WTC11 (cell line): Measurements from ENCODE around the gene FAT2. TPM values are rescaled to one million over a fixed set of nuclear protein-coding genes. Genes with fewer than 3 reads are reported as not detected.

ENCODE experiments used
- ATAC-seq: fragments of 200-7000 bp; cut with Tn5 transposase; 2 replicates; pipeline ENCODE4 v1.10.0; 2021; ENCODE audit warnings: mild to moderate bottlenecking, moderate library complexity
- CTCF ChIA-PET: fragments of 300-600 bp; sonication (Branson Sonifier 250); formaldehyde crosslinking; loops from one replicate; lab custom pipeline; 2021; ENCODE audit warnings: antibody characterized with exemption; lab: Charles Lee
- POLR2A ChIA-PET: fragments of 350-600 bp; sonication (Branson Sonifier 250); formaldehyde crosslinking; loops from one replicate; lab custom pipeline; 2021; ENCODE audit warnings: antibody characterized with exemption; lab: Charles Lee
- DNase-seq: peaks from one replicate; pipeline ENCODE4 v3.0.0; 2021; ENCODE audit warnings: low spot score
- H3K27ac Mint-ChIP-seq: 2 replicates; pipeline ENCODE4 v1.8.0; 2021; ENCODE audit warnings: mixed read lengths
- H3K27me3 Mint-ChIP-seq: 2 replicates; pipeline ENCODE4 v1.8.0; 2021; ENCODE audit warnings: low read depth, mild to moderate bottlenecking, moderate library complexity, mixed read lengths
- H3K36me3 Mint-ChIP-seq: 2 replicates; pipeline ENCODE4 v1.8.0; 2021; ENCODE audit warnings: mixed read lengths
- H3K4me1 Mint-ChIP-seq: 2 replicates; pipeline ENCODE4 v1.8.0; 2022; ENCODE audit warnings: mixed read lengths
- H3K4me3 Mint-ChIP-seq: 2 replicates; pipeline ENCODE4 v1.8.0; 2021; ENCODE audit warnings: mild to moderate bottlenecking, moderate library complexity, mixed read lengths
- H3K9me3 Mint-ChIP-seq: 2 replicates; pipeline ENCODE4 v1.8.0; 2021; ENCODE audit warnings: mixed read lengths
- AFF4 ChIP-seq: sonication (generic); formaldehyde crosslinking; IDR thresholded peaks from 2 replicates; pipeline ENCODE4 v1.8.1; 2023; ENCODE audit warnings: mild to moderate bottlenecking, missing genetic modification reagents, borderline replicate concordance
- ARID4B ChIP-seq: sonication (generic); formaldehyde crosslinking; IDR thresholded peaks from 2 replicates; pipeline ENCODE4 v1.8.0; 2023; ENCODE audit warnings: missing genetic modification reagents, mild to moderate bottlenecking, borderline replicate concordance
- ESRRA ChIP-seq: sonication (generic); formaldehyde crosslinking; IDR thresholded peaks from 2 replicates; pipeline ENCODE4 v1.8.1; 2022; ENCODE audit warnings: mild to moderate bottlenecking, missing genetic modification reagents, borderline replicate concordance
- NFE2L1 ChIP-seq: sonication (generic); formaldehyde crosslinking; IDR thresholded peaks from 2 replicates; pipeline ENCODE4 v1.8.1; 2023; ENCODE audit warnings: missing genetic modification reagents
- NR2C2 ChIP-seq: sonication (generic); formaldehyde crosslinking; IDR thresholded peaks from 2 replicates; pipeline ENCODE4 v1.8.0; 2022; ENCODE audit warnings: mild to moderate bottlenecking, missing genetic modification reagents
- NR3C1 ChIP-seq: sonication (generic); formaldehyde crosslinking; conservative IDR thresholded peaks from 2 replicates; pipeline ENCODE4 v1.8.1; 2023; ENCODE audit warnings: low read depth, mild to moderate bottlenecking, missing genetic modification reagents
- PRRX2 ChIP-seq: fragments of 250-450 bp; sonication (Bioruptor Pico); IDR thresholded peaks from 2 replicates; pipeline ENCODE4 v1.8.0; 2021; ENCODE audit warnings: mild to moderate bottlenecking
- RORB ChIP-seq: fragments of 250-450 bp; sonication (Bioruptor Pico); IDR thresholded peaks from 2 replicates; pipeline ENCODE4 v1.9.0; 2021; ENCODE audit warnings: mild to moderate bottlenecking
- SMAD4 ChIP-seq: sonication (generic); formaldehyde crosslinking; IDR thresholded peaks from 2 replicates; pipeline ENCODE4 v1.8.0; 2022; ENCODE audit warnings: mild to moderate bottlenecking, missing genetic modification reagents
- SOX15 ChIP-seq: fragments of 250-450 bp; sonication (Bioruptor Pico); IDR thresholded peaks from 2 replicates; pipeline ENCODE4 v1.9.0; 2021; ENCODE audit warnings: mild to moderate bottlenecking
- USF2 ChIP-seq: sonication (generic); formaldehyde crosslinking; IDR thresholded peaks from 2 replicates; pipeline ENCODE4 v1.8.1; 2023; ENCODE audit warnings: mild to moderate bottlenecking, missing genetic modification reagents, moderate library complexity
- ZBTB21 ChIP-seq: sonication (generic); formaldehyde crosslinking; IDR thresholded peaks from 2 replicates; pipeline ENCODE4 v1.8.1; 2023; ENCODE audit warnings: mild to moderate bottlenecking, missing genetic modification reagents, borderline replicate concordance
- ZNF317 ChIP-seq: sonication (generic); formaldehyde crosslinking; IDR thresholded peaks from 2 replicates; pipeline ENCODE4 v1.8.1; 2023; ENCODE audit warnings: low read depth, mild to moderate bottlenecking, moderate library complexity, missing genetic modification reagents, borderline replicate concordance
- ZNF532 ChIP-seq: fragments of 250-450 bp; sonication (Bioruptor Pico); IDR thresholded peaks from 2 replicates; pipeline ENCODE4 v1.9.0; 2021; ENCODE audit warnings: mild to moderate bottlenecking, borderline replicate concordance
- ZNF671 ChIP-seq: fragments of 250-450 bp; sonication (Bioruptor Pico); IDR thresholded peaks from 2 replicates; pipeline ENCODE4 v1.8.0; 2021; ENCODE audit warnings: mild to moderate bottlenecking
- total RNA-seq: library from RNA; stranded (reverse); gene quantifications from 3 replicates; pipeline ENCODE4 v1.2.3, GENCODE V29; 2021

The FAT2 gene
- total RNA-seq, 1 experiment from 2014 or later, result 0.26 TPM

GRCh38 chr5:151638619-151639018 is 47.5 kb upstream of the FAT2 start (continued):
- no peak for TF ChIP-seq ZNF532
- no peak for TF ChIP-seq AFF4
- TF ChIP-seq ZNF317 (CRISPR knock-in tag), result no peak
- TF ChIP-seq RORB, result no peak
- TF ChIP-seq NR2C2 (CRISPR knock-in tag), result no peak
- TF ChIP-seq PRRX2, result no peak
- TF ChIP-seq NR3C1, result no peak
- no peak for TF ChIP-seq ESRRA

- H3K4me1 Mint-ChIP-seq, result 0 out of 2 replicates have a peak, but pooled peaks cover 4% of the 10 kb centered on the region
- H3K36me3 Mint-ChIP-seq, result no peaks in the 10 kb centered on the region
- POLR2A ChIA-PET, result interaction anchor here (0.6 kb wide), 1 partner anchor 469 kb away, joined by 6 read pairs; no protein-coding TSS in a partner anchor
- CTCF ChIA-PET, result interaction anchor here (0.8 to 1.6 kb wide), 5 partner anchors 14 to 104 kb away, joined by 3 to 8 read pairs (median 3); no protein-coding TSS in a partner anchor
- no peak overlapping the region for H3K27ac Mint-ChIP-seq
- TF ChIP-seq ARID4B (CRISPR knock-in tag) (no peak), SMAD4 (CRISPR knock-in tag) (no peak), ZBTB21 (CRISPR knock-in tag) (no peak), ZNF671 (CRISPR knock-in tag) (no peak), USF2 (CRISPR knock-in tag) (no peak), NFE2L1 (CRISPR knock-in tag) (no peak), SOX15 (CRISPR knock-in tag) (no peak)
- ATAC-seq (peak; percentile 68), DNase-seq (no peak)
- peaks cover 34% of the 10 kb centered on the region for H3K27me3 Mint-ChIP-seq
- no peak overlapping the region for H3K4me3 Mint-ChIP-seq
- H3K9me3 Mint-ChIP-seq, result no peaks in the 10 kb centered on the region
Observed at GRCh38 chr5:151637676-151638075, 46.5 kb upstream of the FAT2 start.
